HepG2 (cell line): Measurements from ENCODE around the gene PIGR. TPM values are rescaled to one million over a fixed set of nuclear protein-coding genes. Genes with fewer than 3 reads are reported as not detected.

ENCODE experiments used
- ATAC-seq: fragments of 200-7000 bp; cut with Tn5 transposase; 3 replicates; pipeline ENCODE4 v1.9.1; 2020; ENCODE audit warnings: mild to moderate bottlenecking, moderate library complexity
- BruUV-seq: library from RNA; stranded (reverse); fragments of 400-500 nt; replicated peaks from 2 replicates; lab custom pipeline; 2021; lab: Mats Ljungman, UMichigan
- CTCF ChIA-PET: fragments of 300-600 bp; formaldehyde crosslinking; extraction: SDS; loops from one replicate; lab custom pipeline; 2021; ENCODE audit warnings: low total read pairs, inconsistent platforms, low intra/inter-chr PET ratio; lab: Yijun Ruan, JAX
- POLR2A ChIA-PET: fragments of 350-600 bp; sonication (Branson Sonifier 250); formaldehyde crosslinking; loops from one replicate; lab custom pipeline; 2020; ENCODE audit warnings: antibody characterized with exemption, inconsistent platforms; lab: Yijun Ruan, JAX
- DNase-seq: peaks from one replicate; pipeline ENCODE4 v3.0.0-alpha.2; 2015; ENCODE audit warnings: low spot score
- FAIRE-seq: peaks from 3 replicates; lab custom pipeline; 2011; peaks lifted over from hg19 to GRCh38; lab: Jason Lieb, UNC
- H2AFZ ChIP-seq: one replicate; pipeline ENCODE4 v1.6.1; 2011; ENCODE audit warnings: low read length, inconsistent platforms
- H3K27ac ChIP-seq: fragments of 300-600 bp; 3 replicates; pipeline ENCODE4 v1.8.0; 2011; ENCODE audit warnings: mixed run types, mild to moderate bottlenecking, mixed read lengths, low read length, inconsistent platforms; ENCODE audit not compliant: insufficient read depth; ENCODE audit errors: extremely low read length
- H3K27me3 ChIP-seq, 2 experiments: fragments of 200-600 bp in 1 of 2; 2 replicates in 1 of 2; 3 replicates in 1 of 2; pipeline versions ENCODE4 v1.6.0 to v1.8.0; 2011; ENCODE audit warnings: low read length in 2 of 2, mild to moderate bottlenecking in 2 of 2, moderate library complexity in 2 of 2, inconsistent platforms in 1 of 2; ENCODE audit not compliant: insufficient read depth in 2 of 2, control insufficient read depth in 1 of 2
- H3K36me3 ChIP-seq, 2 experiments: fragments of 200-600 bp in 1 of 2; replicated peaks in 1 of 2; 2 replicates in 1 of 2; 3 replicates in 1 of 2; pipeline versions ENCODE4 v1.5.1 to v1.8.0; 2011; ENCODE audit warnings: low read length in 2 of 2, inconsistent platforms in 1 of 2; ENCODE audit not compliant: insufficient read depth in 2 of 2, control insufficient read depth in 1 of 2
- H3K4me1 ChIP-seq: 2 replicates; pipeline ENCODE4 v1.5.1; 2012; ENCODE audit warnings: low read length, inconsistent platforms; ENCODE audit not compliant: insufficient read depth
- H3K4me2 ChIP-seq: 2 replicates; pipeline ENCODE4 v1.6.0; 2011; ENCODE audit warnings: low read depth, low read length, inconsistent platforms
- H3K4me3 ChIP-seq, 3 experiments: fragments of 200-600 bp in 1 of 3; sonication (generic), shearing (Covaris generic) in 1 of 3; replicated peaks in 1 of 3; 2 replicates each; pipeline ENCODE4 v1.5.1; 2011 to 2016; ENCODE audit warnings: low read length in 3 of 3, inconsistent platforms in 2 of 3, low read depth in 2 of 3, mild to moderate bottlenecking in 2 of 3, control low read depth in 1 of 3, mixed read lengths in 1 of 3; ENCODE audit not compliant: insufficient read depth in 1 of 3
- H3K79me2 ChIP-seq: one replicate; pipeline ENCODE4 v1.6.1; 2011; ENCODE audit warnings: low read length, inconsistent platforms; ENCODE audit not compliant: insufficient read depth
- H3K9ac ChIP-seq: 2 replicates; pipeline ENCODE4 v1.6.0; 2011; ENCODE audit warnings: mild to moderate bottlenecking, low read depth, low read length, inconsistent platforms; ENCODE audit not compliant: insufficient read depth
- H3K9me3 ChIP-seq: 2 replicates; pipeline ENCODE4 v1.5.1; 2012; ENCODE audit warnings: mild to moderate bottlenecking, low read length
- H4K20me1 ChIP-seq: 2 replicates; pipeline ENCODE4 v1.6.0; 2011; ENCODE audit warnings: inconsistent platforms, mild to moderate bottlenecking, low read length, moderate library complexity; ENCODE audit not compliant: insufficient read depth
- EZH2 ChIP-seq: conservative IDR thresholded peaks from 2 replicates; pipeline ENCODE4 v1.6.1; 2012; ENCODE audit warnings: mild to moderate bottlenecking, low read depth, low read length, moderate library complexity
- RFXANK ChIP-seq: IDR thresholded peaks from 2 replicates; pipeline ENCODE4 v1.6.1; 2016
- SP140L ChIP-seq: sonication (generic); formaldehyde crosslinking; IDR thresholded peaks from 2 replicates; pipeline ENCODE4 v1.4.0; 2020; ENCODE audit warnings: missing genetic modification reagents, borderline replicate concordance
- THAP9 ChIP-seq: sonication (generic); formaldehyde crosslinking; IDR thresholded peaks from 2 replicates; pipeline ENCODE4; 2020; ENCODE audit warnings: missing genetic modification reagents, mild to moderate bottlenecking, borderline replicate concordance
- THYN1 ChIP-seq: sonication (generic); formaldehyde crosslinking; IDR thresholded peaks from 2 replicates; pipeline ENCODE4 v1.8.1; 2023; ENCODE audit warnings: low read depth, mild to moderate bottlenecking, moderate library complexity, missing genetic modification reagents, borderline replicate concordance
- TRIM22 ChIP-seq: fragments of 450-650 bp; IDR thresholded peaks from 2 replicates; pipeline ENCODE4 v1.6.1; 2017
- YY1 ChIP-seq: IDR thresholded peaks from 2 replicates; pipeline ENCODE4 v1.6.1; 2011; ENCODE audit warnings: low read length, low read depth, moderate library complexity, mild to moderate bottlenecking; ENCODE audit not compliant: insufficient read depth, insufficient replicate concordance
- ZBTB40 ChIP-seq, 2 experiments: fragments of 450-650 bp in 1 of 2; sonication (generic) in 1 of 2; formaldehyde crosslinking in 1 of 2; IDR thresholded peaks; 2 replicates each; pipeline versions ENCODE4 v1.6.1 to v1.8.0; 2016 to 2022; ENCODE audit warnings: antibody characterized with exemption in 1 of 2, mild to moderate bottlenecking in 1 of 2, missing genetic modification reagents in 1 of 2
- ZNF296 ChIP-seq: sonication (generic); formaldehyde crosslinking; conservative IDR thresholded peaks from 2 replicates; pipeline ENCODE4 v1.5.0; 2020; ENCODE audit warnings: mild to moderate bottlenecking, missing genetic modification reagents
- WGBS: methylation state at CpG from one replicate; pipeline ENCODE4 v1.1.6; 2017; ENCODE audit warnings: low lambda C conversion rate; 5-methylcytosine and 5-hydroxymethylcytosine counted together
- in situ Hi-C: cut with HindIII; loops from 2 replicates; pipeline ENCODE4 v1.10.0; 2017; ENCODE audit warnings: low pct_unique_long_range_greater_than_20kb; ENCODE audit not compliant: extremely low pct_ligation_motif_present
- intact Hi-C: fragments of 100-400 bp; cut with micrococcal nuclease; formaldehyde crosslinking; loops from one replicate; pipeline ENCODE4 v1.10.0; 2022; ENCODE audit not compliant: unreplicated experiment
- polyA plus RNA-seq, 8 experiments: library from polyadenylated mRNA; depleted of rRNA in 3 of 8; stranded (reverse) in 7 of 8; unstranded in 1 of 8; fragments of >200 nt; fragmentation: Illumina TruSeq in 4 of 8; extraction: Trizol in 4 of 8; gene quantifications; 2 replicates each; pipeline versions ENCODE4 v1.2.1 to v1.2.3, GENCODE V29; 2011 to 2016; ENCODE audit warnings: low read depth in 4 of 8, missing spikeins in 1 of 8, mixed read lengths in 1 of 8; ENCODE audit not compliant: insufficient read depth in 1 of 8
- total RNA-seq, 5 experiments: library from RNA; depleted of rRNA; stranded (reverse); fragments of >200 nt; fragmentation: Illumina TruSeq; extraction: Trizol; gene quantifications; 2 replicates each; pipeline ENCODE4 v1.2.3, GENCODE V29; 2016; ENCODE audit warnings: low read depth in 1 of 5

The PIGR gene
- total and polyA plus RNA-seq, 2 of the 13 experiments (the other 11 are each of a cell fraction or from before 2014, with no cell fraction given), result not detected

GRCh38 chr1:206913766-206914537, 32.3 kb downstream of the PIGR start:
- DNase-seq (no peak), FAIRE-seq (no peak), ATAC-seq (no peak)
- Histone ChIP-seq H3K36me3 (no peaks in the 10 kb centered on the region), H3K9ac (no peak overlapping the region), H3K27me3 (peaks cover 3 to 39% of the 10 kb centered on the region in 2 experiments), H3K4me2 (no peak overlapping the region), H3K79me2 (no peaks in the 10 kb centered on the region), H3K4me3 (no peak overlapping the region), H3K4me1 (no peaks in the 10 kb centered on the region), H4K20me1 (no peaks in the 10 kb centered on the region), H3K9me3 (no peaks in the 10 kb centered on the region), H3K27ac (no peak overlapping the region), H2AFZ (no peak overlapping the region)
- POLR2A ChIA-PET, result no interaction called here
- CTCF ChIA-PET, result no interaction called here
- in situ Hi-C loops (loop anchor here (5.0 to 25.0 kb wide), 2 partner anchors 177 to 277 kb away; partner anchors contain the start of gene DYRK3), intact Hi-C loops (loop anchor here (2.0 to 5.0 kb wide), 3 partner anchors 47 to 179 kb away; partner anchors contain the start of gene IL20)
- 20% methylated on average over 12 of the region's 12 CpGs for WGBS
- no TSS peak for BruUV-seq
- TF ChIP-seq ZNF296 (CRISPR knock-in tag), result no peak
- TF ChIP-seq EZH2, result no peak
- no peak for TF ChIP-seq TRIM22
- no peak for TF ChIP-seq YY1
- TF ChIP-seq RFXANK (CRISPR knock-in tag), result no peak
- TF ChIP-seq THAP9, result no peak
- no peak for TF ChIP-seq ZBTB40 (IDR thresholded peaks at IDR 0.05)
- no peak for TF ChIP-seq ZBTB40 (CRISPR knock-in tag; IDR thresholded peaks at IDR 0.05)
- TF ChIP-seq THYN1 (CRISPR knock-in tag), result no peak
- no peak for TF ChIP-seq SP140L
